SH-SY5Y (cell line): ENCODE measurements around the gene SESN2.

ENCODE experiments used
- GATA2 ChIP-seq: IDR thresholded peaks from 2 replicates; pipeline ENCODE4 v1.6.1; 2011; ENCODE audit warnings: mild to moderate bottlenecking, low read depth, low read length
- GATA3 ChIP-seq: IDR thresholded peaks from 2 replicates; pipeline ENCODE4 v1.6.1; 2011; ENCODE audit warnings: low read depth, mild to moderate bottlenecking, low read length, moderate library complexity

The SESN2 gene

DNA sequence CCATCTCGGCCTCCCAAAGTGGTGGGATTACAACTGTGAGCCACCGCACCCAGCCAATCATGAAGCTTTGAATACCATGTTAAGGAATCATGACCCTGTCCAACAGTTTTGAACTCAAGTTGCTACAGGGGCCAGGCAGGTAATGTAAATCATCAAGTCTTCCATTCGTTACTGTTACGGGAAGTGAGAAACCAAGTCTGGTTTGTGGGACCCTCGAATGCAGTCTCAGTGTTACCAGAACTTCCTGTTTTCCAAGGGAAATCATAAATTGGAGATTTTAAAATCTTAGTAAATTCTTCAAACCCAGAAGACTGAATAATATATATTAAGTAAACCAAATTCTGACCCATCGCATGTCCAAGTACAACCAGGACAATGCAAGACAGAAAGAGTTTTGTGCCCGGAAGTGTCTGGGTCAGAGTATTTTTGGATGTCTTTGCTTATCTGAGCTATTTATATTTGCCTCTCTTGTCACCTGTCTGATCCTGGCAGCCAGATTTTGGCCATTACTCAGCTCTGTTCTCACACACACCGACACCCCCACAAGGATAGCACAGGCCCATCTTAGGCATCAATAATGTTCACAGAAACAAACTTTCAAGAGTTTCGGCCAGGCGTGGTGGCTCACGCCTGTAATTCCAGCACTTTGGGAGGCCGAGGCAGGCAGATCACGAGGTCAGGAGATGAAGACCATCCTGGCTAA is 14.6 kb upstream of the SESN2 start:
- TF ChIP-seq GATA3 (no peak), GATA2 (no peak)

DNA sequence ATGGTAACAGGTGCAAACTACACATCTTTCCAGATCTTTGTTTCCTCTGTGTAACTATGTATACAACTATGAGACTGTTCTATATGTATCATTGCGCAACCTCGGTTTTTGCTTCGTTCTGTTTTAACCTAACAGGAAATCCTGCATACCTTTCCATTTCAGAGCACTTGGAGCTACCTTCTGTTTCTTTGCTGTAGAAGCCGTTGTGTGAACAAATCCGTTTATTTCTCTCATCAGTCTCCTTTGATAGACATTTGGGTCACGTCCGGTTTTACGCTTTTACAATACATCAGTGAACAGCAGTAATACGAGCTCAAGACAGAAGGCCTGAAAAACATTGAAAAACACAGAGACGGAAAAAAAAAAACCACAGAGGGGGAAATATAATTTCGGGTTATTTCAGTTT is 12.9 kb upstream of the SESN2 start:
- TF ChIP-seq GATA2, result no peak
- TF ChIP-seq GATA3, result no peak

DNA sequence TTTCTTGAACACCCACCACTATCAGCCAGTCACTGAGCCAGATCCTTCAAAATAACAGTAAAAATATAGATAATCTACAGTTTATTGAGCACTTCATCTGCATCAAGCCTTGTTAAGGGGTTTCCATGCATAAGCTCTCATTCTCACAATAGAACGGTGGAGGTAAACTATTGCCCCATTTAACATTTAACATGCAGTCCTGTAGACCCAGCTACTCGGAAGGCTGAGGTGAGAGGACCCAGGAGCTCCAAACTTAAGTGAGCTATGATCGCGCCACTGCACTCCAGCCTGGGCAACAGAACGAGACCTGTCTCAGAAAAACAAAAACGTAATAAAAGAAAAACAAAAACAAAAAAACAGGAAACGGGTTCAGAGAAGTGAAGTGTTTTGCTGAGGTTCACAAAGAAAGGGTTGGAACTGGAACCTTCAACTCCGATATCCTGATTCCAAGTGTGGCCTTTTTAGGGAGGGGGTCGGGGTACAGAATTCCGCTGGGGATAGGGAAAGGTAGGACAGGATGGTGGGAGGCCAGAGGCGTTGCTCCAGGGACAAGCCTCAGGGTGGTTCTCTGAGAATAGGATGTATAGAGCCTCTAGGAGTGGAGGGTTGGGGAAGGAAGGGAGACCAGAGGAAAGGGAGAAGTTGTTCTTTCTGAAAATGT is 11.6 kb upstream of the SESN2 start:
- TF ChIP-seq GATA2, result no peak
- TF ChIP-seq GATA3, result no peak

DNA sequence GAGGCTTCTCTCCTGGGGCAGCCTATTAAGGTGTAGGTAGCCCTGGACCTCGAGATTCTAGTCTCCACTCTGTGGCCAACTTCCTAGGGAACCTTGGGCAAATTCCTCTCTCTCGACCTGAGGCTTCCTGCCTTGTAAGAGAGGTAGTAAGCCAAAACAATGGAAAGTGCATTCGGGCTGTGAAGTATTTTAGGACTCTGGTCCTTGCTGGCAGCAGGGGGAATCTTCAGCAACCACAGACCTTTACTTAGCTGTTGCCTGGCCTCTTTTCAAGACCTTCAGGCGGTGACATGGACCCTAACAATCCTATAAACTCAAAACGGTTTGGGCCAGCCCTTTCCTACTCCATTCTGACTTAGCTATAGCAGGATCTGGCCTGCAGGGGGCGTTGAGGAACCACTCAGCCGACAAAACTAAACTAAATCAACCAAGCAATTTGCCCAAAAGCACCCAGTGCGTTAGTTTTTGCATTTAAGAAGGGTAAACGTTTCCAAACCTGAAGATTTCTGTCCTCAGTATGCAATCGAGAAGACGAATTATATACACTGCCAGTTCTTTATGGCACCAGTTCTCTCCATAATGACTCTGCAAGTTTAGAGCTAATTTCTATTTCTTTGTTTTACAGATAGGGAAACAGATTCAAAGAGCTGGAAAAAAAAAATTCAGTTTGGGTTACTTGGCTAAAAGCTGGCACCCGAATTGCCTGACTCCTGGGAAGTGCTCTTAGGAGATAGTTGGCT is 10.9 kb upstream of the SESN2 start:
- TF ChIP-seq GATA2, result no peak
- TF ChIP-seq GATA3, result no peak

DNA sequence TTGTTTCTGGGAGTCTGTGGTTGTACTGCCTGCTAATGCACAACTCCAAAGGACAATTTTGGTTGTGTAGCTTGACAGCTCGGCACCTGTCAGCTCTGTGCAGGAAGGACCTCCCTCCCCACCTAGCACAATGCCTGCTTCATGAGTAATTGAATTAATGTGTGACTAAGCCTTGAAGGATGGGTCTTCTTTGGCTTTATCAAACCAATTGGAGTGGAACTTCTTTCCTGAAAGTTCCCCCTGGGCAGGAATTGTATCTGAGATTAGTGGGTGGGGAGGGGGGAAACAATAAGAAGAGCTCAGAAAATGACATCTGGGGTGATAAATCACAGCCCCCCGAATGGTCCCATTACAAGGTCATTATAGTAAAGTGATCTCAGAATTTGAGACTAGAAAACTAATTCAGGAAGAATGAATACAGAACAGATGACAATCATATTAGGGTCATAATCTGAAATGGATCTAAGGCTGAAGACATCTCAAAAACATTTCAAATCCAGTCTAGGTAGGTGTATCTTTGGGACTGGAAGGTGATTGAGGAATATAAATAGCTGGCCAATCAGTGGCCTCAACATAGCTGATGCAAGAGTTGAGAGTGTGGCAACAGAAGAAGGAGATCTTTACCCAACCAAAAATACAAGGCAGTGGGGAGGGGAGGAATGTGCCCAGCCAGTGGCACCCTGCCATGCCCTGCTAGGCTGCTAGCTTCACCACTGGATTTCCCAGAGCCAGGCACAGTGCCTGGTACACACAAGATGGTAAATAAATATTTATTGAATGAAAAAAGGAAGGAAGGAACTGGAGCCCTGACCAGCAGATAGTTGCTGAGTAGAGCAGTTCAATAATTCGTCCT is 10.1 kb upstream of the SESN2 start:
- TF ChIP-seq GATA2, result no peak
- TF ChIP-seq GATA3, result no peak

DNA sequence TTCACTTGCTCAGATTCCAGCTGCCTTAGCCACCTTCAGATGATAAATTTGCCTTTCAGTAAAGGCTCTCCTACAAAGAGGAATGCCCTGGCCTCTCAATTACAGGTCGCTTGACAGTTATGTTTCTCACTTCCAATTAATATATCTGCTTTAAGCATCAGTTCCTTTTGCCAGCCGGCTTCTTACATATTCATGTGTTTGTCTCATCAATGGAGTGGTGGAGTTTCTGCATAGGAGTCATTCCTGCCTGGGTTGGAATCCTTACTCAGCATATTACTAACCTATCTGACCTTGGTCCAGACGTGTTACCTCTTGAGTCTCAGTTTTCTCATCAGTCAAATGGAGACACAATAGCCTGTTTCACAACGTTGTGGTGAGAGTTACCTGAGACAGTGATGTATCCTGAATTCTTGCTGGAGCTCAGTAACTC is 9.4 kb upstream of the SESN2 start:
- TF ChIP-seq GATA2, result no peak
- TF ChIP-seq GATA3, result no peak

DNA sequence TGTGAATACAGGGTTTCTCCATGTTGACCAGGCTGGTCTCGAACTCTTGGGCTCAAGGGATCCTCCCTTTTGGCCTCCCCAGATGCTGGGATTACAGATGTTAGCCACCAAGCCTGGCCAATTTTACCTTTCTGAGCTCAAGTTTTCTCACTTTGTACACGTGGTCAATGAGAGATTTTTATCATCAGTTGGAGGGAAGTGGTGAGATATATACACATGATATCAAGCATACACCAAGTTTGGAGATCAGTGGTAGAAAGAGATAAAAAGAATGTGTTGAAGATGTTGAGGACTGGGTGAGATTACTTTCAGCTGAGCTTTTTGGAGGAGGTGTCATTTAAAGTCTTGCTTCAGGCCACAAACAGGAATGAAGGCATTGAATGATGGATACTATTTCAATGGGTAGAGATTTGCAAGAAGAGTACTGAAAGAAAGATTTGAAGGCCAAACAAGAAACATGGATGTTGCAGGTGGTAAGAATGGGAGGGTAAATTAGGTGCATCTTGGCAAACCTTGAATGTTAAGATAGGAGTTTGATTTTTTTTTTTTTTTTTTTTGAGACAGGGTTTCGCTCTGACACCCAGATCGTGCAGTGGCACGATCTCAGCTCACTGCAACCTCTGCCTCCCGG is 3.0 kb upstream of the SESN2 start:
- no peak for TF ChIP-seq GATA2
- TF ChIP-seq GATA3, result no peak

DNA sequence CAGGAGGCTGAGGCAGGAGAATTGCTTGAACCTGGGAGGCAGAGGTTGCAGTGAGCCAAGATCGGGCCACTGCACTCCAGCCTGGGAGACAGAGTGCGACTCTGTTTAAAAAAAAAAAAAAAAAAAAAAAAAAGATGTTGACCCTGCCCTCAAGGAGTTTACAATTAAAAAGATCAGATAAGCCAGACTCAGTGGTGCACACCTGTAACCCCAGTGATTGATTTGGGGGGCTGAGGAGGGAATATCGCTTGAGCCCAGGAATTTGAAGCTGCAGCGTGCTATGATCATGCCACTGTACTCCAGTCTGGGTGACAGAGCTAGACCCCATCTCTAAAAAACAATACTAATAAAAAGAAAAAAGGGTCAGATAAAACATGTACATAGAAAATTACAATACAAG is 1.6 kb upstream of the SESN2 start:
- no peak for TF ChIP-seq GATA3
- no peak for TF ChIP-seq GATA2

DNA sequence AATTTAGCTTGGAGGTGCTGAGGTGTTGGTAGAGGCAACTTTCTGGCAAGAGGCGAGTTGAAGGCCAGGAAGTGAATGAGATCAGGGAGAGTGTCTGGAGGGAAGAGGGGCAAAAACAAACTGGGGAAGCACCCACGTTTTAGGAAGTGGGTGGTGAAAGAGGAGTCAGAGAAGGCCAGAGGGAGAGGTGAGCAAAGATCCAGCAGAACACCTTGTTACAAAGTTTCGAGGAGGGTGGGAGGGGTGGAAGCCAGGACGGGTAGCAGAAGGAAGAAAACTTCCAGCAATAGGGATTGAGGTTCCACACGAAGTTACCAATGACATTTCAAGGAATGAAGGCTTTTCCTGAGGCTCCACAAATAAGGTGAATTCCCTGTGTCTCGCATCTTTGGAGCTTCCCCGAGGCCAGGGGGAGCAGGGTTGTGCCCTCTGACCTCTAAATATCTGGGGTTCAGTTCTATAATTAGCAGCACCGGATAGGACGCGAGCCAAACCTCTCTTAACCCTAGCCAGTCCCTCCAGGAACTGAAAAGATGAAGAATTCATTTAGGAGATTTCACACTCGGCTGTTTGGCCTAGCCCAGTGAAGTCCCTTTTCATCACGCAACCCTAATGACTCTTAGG is 578 bp upstream of the SESN2 start:
- TF ChIP-seq GATA3, result no peak
- TF ChIP-seq GATA2, result no peak

DNA sequence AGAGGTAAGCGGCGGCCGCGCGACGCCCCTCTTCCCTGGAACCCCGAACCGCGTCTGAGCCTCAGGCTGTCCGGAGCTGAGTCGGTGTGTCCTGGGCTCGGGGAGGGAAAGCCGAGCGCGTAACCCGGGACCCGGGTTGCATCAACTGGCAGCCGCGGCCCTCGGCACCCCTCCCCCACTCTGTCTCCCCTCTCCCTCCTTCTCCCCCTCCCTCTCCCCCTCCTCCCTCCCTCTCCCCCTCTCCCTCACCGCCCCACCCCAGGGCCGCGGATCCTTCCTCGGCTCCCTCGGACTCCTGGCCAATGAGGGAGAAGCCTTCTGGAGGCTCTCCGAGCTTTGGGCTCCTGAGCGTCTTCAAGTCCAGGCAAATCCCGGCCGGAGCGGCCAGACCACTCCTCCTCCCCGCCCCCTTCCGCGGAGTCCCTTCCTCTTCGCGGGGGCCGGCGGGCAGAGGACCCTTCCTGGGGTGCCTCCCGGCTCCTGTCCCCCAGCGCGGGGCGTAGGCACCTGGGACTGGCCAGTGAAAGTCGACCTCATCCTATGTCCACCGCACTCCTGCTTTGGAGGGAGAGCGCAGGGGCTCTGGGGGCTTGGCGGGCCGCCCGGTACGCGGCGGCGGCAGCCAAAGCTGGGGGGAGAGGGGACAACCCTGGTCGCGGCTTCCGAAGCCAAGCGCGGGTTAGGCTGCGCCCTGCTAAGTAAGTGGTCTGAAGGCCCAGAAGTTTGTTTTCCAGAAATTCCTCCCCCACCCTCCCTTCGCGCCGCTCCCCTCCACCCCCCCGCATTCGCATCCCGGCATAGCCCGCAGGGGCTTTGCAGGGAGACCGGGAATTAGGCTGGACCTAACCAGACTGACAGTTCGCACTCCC is 850 bp downstream of the SESN2 start:
- TF ChIP-seq GATA2 (no peak), GATA3 (no peak)

DNA sequence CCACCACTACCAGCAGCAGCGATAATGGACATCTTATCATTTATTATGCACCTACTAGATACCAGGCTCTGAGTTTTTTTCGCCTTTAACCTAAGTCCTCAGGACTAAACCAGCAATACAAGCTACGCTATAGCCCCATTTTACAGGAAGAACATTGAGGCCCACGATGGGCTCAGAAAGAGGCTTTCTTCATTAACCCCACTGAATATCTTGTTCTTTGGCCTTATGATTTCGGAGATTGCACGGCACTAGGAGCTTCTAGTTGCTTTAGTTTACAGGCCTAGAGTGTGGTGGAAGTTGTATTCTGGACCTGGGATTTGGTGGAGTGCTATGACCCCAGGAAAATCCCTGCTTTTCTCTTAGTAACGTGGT is 1.5 kb downstream of the SESN2 start:
- no peak for TF ChIP-seq GATA3
- no peak for TF ChIP-seq GATA2

DNA sequence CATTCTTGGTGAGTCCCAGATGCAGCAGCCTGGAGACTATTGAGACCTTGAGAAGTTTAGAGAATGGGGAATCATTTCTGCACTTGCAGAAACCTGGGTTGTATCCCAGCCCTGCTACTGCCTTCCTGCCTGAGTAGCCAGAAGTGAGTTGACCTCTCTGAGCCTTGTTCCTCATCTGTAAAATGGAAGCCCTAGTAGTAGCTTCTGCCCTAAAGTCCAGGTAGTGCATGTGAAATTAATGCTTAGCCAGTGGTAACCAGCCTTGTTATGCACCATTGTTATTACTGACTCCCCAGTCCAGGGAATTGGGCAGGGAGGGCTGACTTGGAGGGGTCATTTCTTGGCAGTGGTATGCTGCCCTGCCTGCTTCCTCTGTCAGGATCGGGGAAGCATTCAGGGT is 5.6 kb downstream of the SESN2 start:
- TF ChIP-seq GATA2, result no peak
- TF ChIP-seq GATA3, result no peak
